GM19193 (cell line): ENCODE measurements around the gene PTPRN.

Experiments used
- POLR2A ChIP-seq: IDR thresholded peaks from 4 replicates; pipeline ENCODE4 v1.6.1; 2011; ENCODE audit not compliant: insufficient read depth, insufficient read length; ENCODE audit errors: extremely low read depth

Gene PTPRN

DNA sequence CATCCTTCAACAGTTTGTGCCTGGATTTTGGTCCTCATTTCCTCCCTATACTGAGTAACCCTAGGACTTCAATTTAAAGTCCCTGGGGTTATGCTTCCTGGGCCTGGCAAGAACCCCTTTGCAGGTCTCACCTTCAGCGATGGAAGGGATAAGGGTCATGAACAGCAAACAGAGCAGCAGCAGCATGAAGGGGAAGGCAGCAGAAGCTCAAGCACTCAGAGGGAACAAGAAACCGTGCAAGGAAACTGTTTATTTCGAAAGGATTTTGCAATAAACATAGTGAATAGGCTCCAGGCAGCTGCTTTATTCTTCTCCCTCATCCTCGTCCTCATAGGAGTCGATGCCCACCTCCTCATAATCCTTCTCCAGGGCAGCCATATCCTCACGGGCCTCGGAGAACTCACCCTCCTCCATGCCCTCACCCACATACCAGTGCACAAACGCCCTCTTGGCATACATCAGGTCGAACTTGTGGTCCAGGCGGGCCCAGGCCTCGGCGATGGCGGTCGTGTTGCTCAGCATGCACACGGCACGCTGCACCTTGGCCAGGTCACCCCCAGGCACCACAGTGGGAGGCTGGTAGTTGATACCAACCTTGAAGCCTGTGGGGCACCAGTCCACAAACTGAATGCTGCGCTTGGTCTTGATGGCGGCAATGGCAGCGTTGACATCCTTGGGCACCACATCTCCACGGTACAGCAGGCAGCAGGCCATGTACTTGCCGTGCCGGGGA is 59.0 kb downstream of the PTPRN start:
- no peak for TF ChIP-seq POLR2A

- TF ChIP-seq POLR2A: peak; percentile 37
Measured at GRCh38 chr2:219249203-219249980, 59.8 kb downstream of the PTPRN start.

DNA sequence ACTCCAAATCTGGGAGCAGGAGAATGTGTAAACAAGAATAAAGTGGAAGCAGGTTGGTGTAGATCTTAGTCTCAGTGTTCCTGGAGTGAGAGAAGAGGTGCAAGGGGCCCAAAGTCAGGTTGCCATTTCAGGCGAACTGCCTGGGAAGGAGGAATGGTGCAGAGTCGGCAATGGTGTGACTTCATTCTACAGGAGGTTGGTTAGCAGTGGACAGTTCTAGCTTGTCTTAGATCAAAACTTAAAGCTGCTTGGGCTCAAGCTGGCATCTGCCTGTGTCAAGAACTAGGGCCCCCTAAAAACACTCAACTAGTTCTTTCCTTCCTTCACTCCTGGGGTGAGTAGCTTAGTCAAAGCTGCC is 60.4 kb downstream of the PTPRN start:
- no peak for TF ChIP-seq POLR2A

- no peak for TF ChIP-seq POLR2A
Measured at GRCh38 chr2:219247678-219248642, 61.2 kb downstream of the PTPRN start.

DNA sequence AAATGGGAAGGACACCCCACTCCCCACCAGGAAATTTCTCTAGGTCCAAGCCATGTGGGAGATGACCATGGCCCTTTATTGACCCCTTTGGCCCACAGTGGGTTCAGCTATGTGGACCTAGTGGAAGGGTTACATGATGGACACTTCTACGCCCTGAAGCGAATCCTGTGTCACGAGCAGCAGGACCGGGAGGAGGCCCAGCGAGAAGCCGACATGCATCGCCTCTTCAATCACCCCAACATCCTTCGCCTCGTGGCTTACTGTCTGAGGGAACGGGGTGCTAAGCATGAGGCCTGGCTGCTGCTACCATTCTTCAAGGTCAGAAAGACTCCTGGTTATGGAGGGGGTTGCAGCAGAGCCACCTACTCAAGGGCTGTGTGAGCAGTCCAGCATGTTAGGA is 62.6 kb downstream of the PTPRN start:
- no peak for TF ChIP-seq POLR2A

GRCh38 chr2:219245899-219246230 is 63.3 kb downstream of the PTPRN start:
- no peak for TF ChIP-seq POLR2A

DNA sequence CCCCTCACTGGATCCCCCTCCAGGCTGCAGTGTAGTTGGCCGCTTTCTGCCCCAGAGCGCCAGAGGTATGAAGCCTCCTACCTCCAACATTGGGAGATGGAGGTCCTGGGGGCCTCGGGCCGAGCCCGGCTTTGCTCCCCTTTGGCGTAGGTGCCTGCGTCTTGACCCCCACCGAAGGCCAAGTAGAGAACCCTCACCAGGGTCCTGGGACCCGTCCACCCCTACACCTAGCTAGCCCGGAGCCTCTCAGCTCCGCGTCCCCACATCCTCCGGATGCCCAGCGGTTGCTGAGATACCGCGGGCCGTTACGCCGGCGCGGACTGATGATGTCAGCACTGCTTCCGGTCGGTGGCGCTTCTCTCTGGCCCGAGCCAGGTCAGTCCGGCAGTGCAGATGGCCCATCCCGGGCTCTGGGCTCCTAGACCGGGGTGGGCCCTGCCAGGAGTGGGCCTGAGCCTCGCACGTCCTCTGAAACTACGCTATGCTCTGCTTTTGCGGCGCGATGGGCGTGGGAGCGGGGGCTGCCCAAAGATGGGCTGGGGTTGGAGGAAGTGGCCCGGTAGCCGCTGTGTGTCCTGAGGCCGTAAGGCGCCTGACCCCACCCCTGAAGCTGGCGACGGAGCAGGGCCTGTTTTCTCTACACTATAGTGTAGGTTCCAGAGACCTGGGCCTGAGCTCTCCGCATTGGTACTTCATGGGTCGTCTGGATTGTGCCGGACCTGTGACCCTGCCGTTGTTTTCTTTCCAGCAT is 63.9 kb downstream of the PTPRN start, which contains the start of the genes GLB1L and STK16:
GLB1L (minus strand) TSS at position 297 of the 751 bp plus-strand sequence. CDS start 1,871 bp downstream, outside the sequence.
STK16 (plus strand) TSS at position 332 of the 751 bp plus-strand sequence. CDS start 521 bp downstream, outside the sequence.
- peak; percentile 87 for TF ChIP-seq POLR2A

DNA sequence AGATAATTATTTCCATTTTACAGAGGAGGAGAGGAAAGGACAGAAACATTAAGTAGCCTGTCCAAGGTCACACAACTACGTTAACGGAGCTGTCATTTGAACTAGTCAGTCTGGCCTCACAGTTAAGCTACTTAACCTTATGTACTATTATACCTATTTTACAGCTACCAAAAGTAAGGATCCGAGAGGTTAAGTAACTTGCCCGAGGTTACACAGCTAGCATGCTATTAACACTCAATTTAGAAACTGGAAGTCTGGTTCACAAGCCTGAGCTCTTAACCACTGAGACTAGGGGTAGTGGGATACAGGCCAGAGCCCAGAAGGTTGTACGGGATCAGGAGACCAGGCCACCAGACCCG is 64.4 kb downstream of the PTPRN start:
- no peak for TF ChIP-seq POLR2A

DNA sequence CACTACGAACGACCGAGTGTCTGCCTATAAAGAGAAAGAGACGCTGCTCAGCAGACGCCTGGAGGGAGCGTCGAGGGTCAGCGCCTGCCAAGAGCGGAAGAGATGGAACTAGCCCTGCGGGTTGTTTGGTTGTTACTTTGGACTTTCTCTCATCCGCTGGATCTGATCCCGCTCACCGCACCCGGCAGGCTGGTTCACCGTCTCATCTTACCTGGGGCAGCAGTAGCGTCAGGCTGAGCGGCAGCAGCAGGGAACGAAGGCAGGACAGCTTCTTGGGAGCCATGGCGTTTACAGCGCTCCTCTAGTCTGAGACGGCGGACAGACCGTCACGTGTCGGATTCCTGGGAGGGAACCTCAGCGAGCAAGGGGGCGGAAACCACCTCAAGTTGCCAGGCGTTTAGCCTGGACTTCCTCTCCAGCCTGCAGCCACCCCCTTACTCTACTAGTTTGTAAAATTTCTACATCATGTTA is 65.9 kb downstream of the PTPRN start:
- no peak for TF ChIP-seq POLR2A
